GM18502 (cell line): ENCODE results near the gene MRGPRX3.

Experiments
- ATAC-seq: cut with Tn5 transposase; IDR thresholded peaks from one replicate; pipeline ENCODE4 v1.9.1; 2021; ENCODE audit warnings: mild to moderate bottlenecking; ENCODE audit not compliant: unreplicated experiment, poor library complexity

The MRGPRX3 gene

GRCh38 chr11:18145837-18146236 is 13.5 kb downstream of the MRGPRX3 start:
- ATAC-seq, result no peak

GRCh38 chr11:18151581-18151980 is 19.2 kb downstream of the MRGPRX3 start:
- no peak for ATAC-seq

GRCh38 chr11:18168372-18168771 is 36.0 kb downstream of the MRGPRX3 start:
- ATAC-seq, result no peak

- no peak for ATAC-seq
These were observed 39.1 kb downstream of the MRGPRX3 start for GRCh38 chr11:18171377-18172000.

GRCh38 chr11:18172666-18173065 is 40.3 kb downstream of the MRGPRX3 start, which contains the start of gene MRGPRX4:
Gene MRGPRX4, plus strand, starts transcription at chr11:18172837. Its CDS starts 420 bp downstream, at chr11:18173257.
- ATAC-seq, result no peak

- ATAC-seq, result no peak
These were observed 41.0 kb downstream of the MRGPRX3 start for GRCh38 chr11:18173225-18173866.
